ENCODE measurements around the gene GADD45GIP1.

Gene GADD45GIP1

DNA sequence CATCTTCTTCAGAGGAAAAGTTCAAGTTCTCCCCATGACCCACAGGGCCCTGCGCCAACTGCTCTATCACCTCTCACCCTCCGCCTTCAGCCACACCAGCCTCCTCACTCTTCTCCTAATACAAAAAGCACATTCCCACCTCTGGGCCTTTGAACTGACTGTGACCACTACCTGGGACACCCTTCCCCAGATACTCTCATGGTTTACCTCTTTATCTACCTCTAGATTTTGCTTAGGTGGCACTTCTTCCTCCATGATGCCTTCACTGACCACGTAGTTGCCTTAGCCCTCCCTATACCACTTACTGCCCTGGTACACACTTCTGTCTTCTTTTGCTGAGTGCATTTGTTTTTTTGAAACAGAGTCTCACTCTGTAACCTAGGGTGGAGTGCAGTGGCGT is 34.1 kb downstream of the GADD45GIP1 start:
- TF ChIP-seq EGR1 (IDR thresholded peaks at IDR 0.05) (no peak), RAD21 (IDR thresholded peaks at IDR 0.05; ENCODE audit: low read depth) (no peak), CEBPB (IDR thresholded peaks at IDR 0.05) (no peak), CREB1 (IDR thresholded peaks at IDR 0.05; ENCODE audit: low read depth) (no peak)
- TF ChIP-seq, protein P1, sequence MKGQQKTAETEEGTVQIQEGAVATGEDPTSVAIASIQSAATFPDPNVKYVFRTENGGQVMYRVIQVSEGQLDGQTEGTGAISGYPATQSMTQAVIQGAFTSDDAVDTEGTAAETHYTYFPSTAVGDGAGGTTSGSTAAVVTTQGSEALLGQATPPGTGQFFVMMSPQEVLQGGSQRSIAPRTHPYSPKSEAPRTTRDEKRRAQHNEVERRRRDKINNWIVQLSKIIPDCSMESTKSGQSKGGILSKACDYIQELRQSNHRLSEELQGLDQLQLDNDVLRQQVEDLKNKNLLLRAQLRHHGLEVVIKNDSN (IDR thresholded peaks at IDR 0.05) = no peak

DNA sequence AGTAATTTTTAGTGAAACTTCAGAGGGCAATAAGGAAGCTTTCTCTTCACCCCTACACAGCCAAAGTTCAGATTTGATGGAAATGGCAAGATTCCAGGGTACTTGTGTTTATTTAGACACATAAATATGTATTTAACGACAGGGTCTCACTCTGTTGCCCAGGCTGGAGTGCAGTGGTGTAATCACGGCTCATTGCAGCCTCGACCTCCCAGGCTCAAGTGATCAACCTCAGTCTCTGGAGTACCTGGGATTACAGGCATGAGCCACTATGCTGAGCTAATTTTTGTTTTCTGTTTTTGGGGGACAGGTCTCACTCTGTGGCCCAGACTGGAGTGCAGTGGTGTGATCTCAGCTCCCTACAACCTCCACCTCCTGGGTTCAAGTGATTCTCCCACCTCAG is 36.0 kb downstream of the GADD45GIP1 start:
- TF ChIP-seq NFIC (IDR thresholded peaks at IDR 0.05) = no peak
- no peak for TF ChIP-seq YY1 (IDR thresholded peaks at IDR 0.05; ENCODE audit: low read depth)
- TF ChIP-seq, protein P2, sequence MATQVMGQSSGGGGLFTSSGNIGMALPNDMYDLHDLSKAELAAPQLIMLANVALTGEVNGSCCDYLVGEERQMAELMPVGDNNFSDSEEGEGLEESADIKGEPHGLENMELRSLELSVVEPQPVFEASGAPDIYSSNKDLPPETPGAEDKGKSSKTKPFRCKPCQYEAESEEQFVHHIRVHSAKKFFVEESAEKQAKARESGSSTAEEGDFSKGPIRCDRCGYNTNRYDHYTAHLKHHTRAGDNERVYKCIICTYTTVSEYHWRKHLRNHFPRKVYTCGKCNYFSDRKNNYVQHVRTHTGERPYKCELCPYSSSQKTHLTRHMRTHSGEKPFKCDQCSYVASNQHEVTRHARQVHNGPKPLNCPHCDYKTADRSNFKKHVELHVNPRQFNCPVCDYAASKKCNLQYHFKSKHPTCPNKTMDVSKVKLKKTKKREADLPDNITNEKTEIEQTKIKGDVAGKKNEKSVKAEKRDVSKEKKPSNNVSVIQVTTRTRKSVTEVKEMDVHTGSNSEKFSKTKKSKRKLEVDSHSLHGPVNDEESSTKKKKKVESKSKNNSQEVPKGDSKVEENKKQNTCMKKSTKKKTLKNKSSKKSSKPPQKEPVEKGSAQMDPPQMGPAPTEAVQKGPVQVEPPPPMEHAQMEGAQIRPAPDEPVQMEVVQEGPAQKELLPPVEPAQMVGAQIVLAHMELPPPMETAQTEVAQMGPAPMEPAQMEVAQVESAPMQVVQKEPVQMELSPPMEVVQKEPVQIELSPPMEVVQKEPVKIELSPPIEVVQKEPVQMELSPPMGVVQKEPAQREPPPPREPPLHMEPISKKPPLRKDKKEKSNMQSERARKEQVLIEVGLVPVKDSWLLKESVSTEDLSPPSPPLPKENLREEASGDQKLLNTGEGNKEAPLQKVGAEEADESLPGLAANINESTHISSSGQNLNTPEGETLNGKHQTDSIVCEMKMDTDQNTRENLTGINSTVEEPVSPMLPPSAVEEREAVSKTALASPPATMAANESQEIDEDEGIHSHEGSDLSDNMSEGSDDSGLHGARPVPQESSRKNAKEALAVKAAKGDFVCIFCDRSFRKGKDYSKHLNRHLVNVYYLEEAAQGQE (IDR thresholded peaks at IDR 0.05; ENCODE audit: low read depth) = no peak
- no peak for TF ChIP-seq CEBPB (IDR thresholded peaks at IDR 0.05)
- TF ChIP-seq CREB1 (IDR thresholded peaks at IDR 0.05; ENCODE audit: low read depth) = no peak
- no peak for TF ChIP-seq EGR1 (IDR thresholded peaks at IDR 0.05)
- TF ChIP-seq FOXM1 (IDR thresholded peaks at IDR 0.05; ENCODE audit: borderline replicate concordance, low read depth) = no peak
- TF ChIP-seq, protein P3, sequence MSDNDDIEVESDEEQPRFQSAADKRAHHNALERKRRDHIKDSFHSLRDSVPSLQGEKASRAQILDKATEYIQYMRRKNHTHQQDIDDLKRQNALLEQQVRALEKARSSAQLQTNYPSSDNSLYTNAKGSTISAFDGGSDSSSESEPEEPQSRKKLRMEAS (IDR thresholded peaks at IDR 0.05) = no peak

DNA sequence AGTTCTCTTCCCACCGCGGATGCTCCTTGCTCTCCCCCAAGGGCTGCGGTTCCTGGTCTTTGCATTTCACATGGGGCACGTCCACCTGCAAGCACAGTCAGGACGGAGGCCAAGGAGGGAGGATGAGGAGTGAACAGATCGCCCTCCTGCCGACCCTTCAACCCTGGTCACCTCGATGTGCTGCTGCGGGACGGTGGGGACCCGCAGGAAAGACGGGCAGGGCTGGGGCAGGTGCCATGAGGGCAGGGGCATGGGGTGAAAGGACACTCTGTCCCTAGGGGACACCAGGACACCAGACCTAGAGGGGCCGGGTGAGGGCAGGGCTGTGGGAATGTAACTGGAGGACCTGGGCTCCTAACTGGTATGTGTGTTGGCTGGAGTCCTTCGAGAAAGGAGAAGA is 38.8 kb downstream of the GADD45GIP1 start:
- TF ChIP-seq EP300 (IDR thresholded peaks at IDR 0.05; ENCODE audit: borderline replicate concordance) = no peak
- TF ChIP-seq FOXM1 (IDR thresholded peaks at IDR 0.05; ENCODE audit: borderline replicate concordance, low read depth) = no peak

DNA sequence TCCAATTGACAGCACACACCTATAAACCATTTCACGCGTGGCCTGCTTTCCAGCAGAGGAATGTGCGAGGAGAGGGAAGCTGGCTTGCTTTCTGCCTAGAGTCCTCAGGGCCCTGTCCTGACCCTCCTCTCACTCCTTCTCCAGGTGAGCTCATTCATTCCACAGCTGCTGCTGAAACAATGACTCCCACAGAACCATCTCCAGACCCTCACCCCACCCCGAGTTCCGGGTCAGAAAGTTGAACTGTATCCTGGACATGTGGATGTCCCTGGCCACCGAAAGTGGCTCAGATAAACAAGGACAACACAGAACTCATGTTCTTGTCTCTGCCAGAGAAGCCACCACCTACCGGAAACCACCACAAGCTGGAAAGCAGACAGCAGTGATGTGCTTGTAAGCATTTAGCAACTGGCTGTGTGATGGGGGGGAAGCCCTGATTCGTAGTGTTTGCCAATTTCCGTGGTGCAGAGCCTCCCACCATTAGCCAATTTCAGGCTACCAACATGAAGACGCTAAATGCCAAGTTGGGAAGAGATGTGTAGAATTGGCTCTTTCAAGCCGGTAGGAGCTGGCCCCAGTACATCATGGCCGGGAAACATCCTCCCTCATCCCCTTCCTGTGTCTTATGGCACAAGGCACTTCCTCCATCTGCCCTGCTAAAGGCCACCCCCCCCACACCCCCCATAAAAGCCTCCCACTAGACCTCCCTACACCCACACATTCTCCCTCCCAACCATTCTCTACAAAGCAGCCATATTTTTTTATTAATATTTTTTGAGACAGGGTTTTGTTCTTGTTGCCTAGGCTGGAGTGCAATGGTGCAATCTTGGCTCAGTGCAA is 43.0 kb downstream of the GADD45GIP1 start:
- TF ChIP-seq YY1 (IDR thresholded peaks at IDR 0.05; ENCODE audit: low read depth) = no peak
- TF ChIP-seq CREB1 (IDR thresholded peaks at IDR 0.05; ENCODE audit: low read depth) = no peak
- TF ChIP-seq FOXM1 (IDR thresholded peaks at IDR 0.05; ENCODE audit: borderline replicate concordance, low read depth) = no peak
- TF ChIP-seq, protein P3 (IDR thresholded peaks at IDR 0.05) = no peak
- no peak for TF ChIP-seq EGR1 (IDR thresholded peaks at IDR 0.05)
- TF ChIP-seq, protein P2 (IDR thresholded peaks at IDR 0.05; ENCODE audit: low read depth) = no peak
- TF ChIP-seq TEAD4 (IDR thresholded peaks at IDR 0.05) = no peak

DNA sequence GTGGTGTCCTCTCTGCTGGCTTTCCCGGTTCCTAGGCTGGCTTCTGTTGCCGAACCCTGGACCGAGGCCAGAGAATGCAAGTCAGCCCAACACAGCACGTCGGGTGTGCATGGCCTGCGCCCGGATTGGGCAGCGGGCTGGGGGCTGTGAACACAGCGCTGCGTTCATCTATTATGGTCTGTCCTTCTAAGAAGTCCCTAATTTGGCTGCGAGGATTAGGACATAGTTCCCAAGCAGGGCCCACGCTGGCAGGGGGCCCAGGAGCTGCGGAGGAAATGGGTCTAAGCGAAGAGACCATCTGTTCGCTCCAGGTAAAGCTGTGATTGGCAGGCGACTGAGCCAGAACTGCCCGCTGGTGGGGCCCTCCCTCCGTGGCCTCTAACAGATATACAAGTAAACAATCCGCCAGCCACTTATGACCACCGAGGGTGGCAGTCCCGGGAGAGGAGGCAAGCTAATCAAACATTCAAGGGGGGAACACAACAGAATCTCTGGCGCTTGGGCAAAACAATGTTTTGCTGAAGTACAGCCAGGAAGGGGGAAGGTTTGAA is 43.9 kb downstream of the GADD45GIP1 start:
- TF ChIP-seq CEBPB (IDR thresholded peaks at IDR 0.05) = no peak
- peak; percentile 77 for TF ChIP-seq NFIC (IDR thresholded peaks at IDR 0.05)
- TF ChIP-seq TCF12 (IDR thresholded peaks at IDR 0.05; ENCODE audit: low read depth) = 0 out of 2 replicates have a peak, but pooled peaks have one; percentile 37
- peak; percentile 35 for TF ChIP-seq TEAD4 (IDR thresholded peaks at IDR 0.05)
- no peak for TF ChIP-seq CREB1 (IDR thresholded peaks at IDR 0.05; ENCODE audit: low read depth)
- peak; percentile 15; the same call in 1 of the 2 replicates for TF ChIP-seq TAF1 (IDR thresholded peaks at IDR 0.05; ENCODE audit: low read depth)
- TF ChIP-seq ZBTB7A (IDR thresholded peaks at IDR 0.05; ENCODE audit: low read depth) = 0 out of 2 replicates have a peak, but pooled peaks have one; percentile 40
- TF ChIP-seq, protein P1 (IDR thresholded peaks at IDR 0.05) = no peak

DNA sequence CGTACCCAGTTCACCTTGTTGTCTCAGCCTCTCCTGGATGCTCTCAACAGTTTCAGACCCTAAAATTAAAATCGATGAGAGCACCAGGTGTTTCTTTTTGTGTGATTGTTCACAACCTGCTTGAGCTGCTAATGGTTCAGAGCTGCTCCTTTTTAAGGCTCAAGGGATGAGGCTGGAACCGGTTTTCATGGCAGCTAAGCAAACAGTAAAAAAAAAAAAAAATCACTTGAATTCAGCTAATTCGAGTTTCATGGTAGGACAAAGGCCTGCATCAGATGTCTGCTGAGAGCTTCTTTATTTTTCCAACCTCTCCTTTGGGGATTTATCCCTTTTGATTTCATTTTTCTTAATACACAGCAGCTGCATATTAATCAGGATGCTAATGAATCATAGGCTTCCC is 44.5 kb downstream of the GADD45GIP1 start:
- TF ChIP-seq TAF1 (IDR thresholded peaks at IDR 0.05; ENCODE audit: low read depth) = no peak

DNA sequence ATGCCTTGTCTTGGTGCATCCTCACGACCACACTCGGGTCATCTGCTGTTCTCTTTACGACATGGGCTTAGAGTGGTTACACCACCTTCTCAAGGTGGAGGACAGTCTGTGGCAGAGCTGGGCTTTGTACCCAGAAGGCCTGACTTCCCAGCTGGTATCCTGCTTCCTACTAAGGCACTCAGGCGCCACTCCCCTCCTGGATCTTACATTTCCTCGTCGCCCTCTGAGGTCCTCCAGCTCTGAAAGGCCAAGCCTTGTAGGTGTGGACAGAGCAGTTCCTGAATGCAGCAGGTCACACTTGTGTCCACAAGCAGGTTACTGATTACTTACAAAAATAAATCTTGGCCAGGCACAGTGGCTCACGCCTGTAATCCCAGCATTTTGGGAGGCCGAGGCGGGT is 49.9 kb downstream of the GADD45GIP1 start:
- TF ChIP-seq, protein P3 (IDR thresholded peaks at IDR 0.05) = no peak
- TF ChIP-seq CREB1 (IDR thresholded peaks at IDR 0.05; ENCODE audit: low read depth) (no peak), TEAD4 (IDR thresholded peaks at IDR 0.05) (no peak), FOXM1 (IDR thresholded peaks at IDR 0.05; ENCODE audit: borderline replicate concordance, low read depth) (no peak), EGR1 (IDR thresholded peaks at IDR 0.05) (no peak), TAF1 (IDR thresholded peaks at IDR 0.05; ENCODE audit: low read depth) (no peak), NFIC (IDR thresholded peaks at IDR 0.05) (no peak), TCF12 (IDR thresholded peaks at IDR 0.05; ENCODE audit: low read depth) (no peak), CEBPB (IDR thresholded peaks at IDR 0.05) (no peak), ZBTB7A (IDR thresholded peaks at IDR 0.05; ENCODE audit: low read depth) (no peak), YY1 (IDR thresholded peaks at IDR 0.05; ENCODE audit: low read depth) (no peak), RAD21 (IDR thresholded peaks at IDR 0.05; ENCODE audit: low read depth) (no peak)
- TF ChIP-seq, protein P1 (IDR thresholded peaks at IDR 0.05) = no peak
- TF ChIP-seq, protein P2 (IDR thresholded peaks at IDR 0.05; ENCODE audit: low read depth) = no peak
